OCI-LY7 (cell line): ENCODE measurements around the gene RAB11FIP4. TPM values are rescaled to one million over a fixed set of nuclear protein-coding genes. Genes with fewer than 3 reads are reported as not detected.

Source experiments
- BruUV-seq: library from RNA; stranded (reverse); fragments of 400-500 nt; replicated peaks from 2 replicates; lab custom pipeline; 2021; lab: Mats Ljungman, UMichigan
- CTCF ChIA-PET: fragments of 300-600 bp; sonication (Branson Sonifier 250); formaldehyde crosslinking; loops from one replicate; lab custom pipeline; 2022; ENCODE audit warnings: antibody characterized with exemption; ENCODE audit not compliant: unreplicated experiment; lab: Charles Lee
- POLR2A ChIA-PET: fragments of 300-600 bp; sonication (Branson Sonifier 250); formaldehyde crosslinking; loops from one replicate; lab custom pipeline; 2022; ENCODE audit warnings: antibody characterized with exemption; lab: Charles Lee
- DNase-seq: peaks from one replicate; pipeline ENCODE4 v3.0.0-alpha.2; 2015; ENCODE audit warnings: low spot score
- H2AFZ ChIP-seq: fragments of 200-600 bp; sonication (generic), shearing (Covaris generic); 2 replicates; pipeline ENCODE4 v1.6.1; 2014; ENCODE audit warnings: mild to moderate bottlenecking, antibody characterized with exemption, low read length, moderate library complexity
- H3K27ac ChIP-seq: fragments of 200-600 bp; sonication (generic); 2 replicates; pipeline ENCODE4 v1.5.1; 2014; ENCODE audit warnings: mixed run types, low read depth, mild to moderate bottlenecking, moderate library complexity, low read length, inconsistent platforms; ENCODE audit not compliant: poor library complexity, severe bottlenecking
- H3K36me3 ChIP-seq: fragments of 200-600 bp; sonication (generic); 2 replicates; pipeline ENCODE4 v1.6.1; 2014; ENCODE audit warnings: mild to moderate bottlenecking, antibody characterized with exemption, low read length, moderate library complexity, mixed read lengths; ENCODE audit not compliant: insufficient read depth
- H3K4me1 ChIP-seq: fragments of 200-600 bp; sonication (generic); 2 replicates; pipeline ENCODE4 v1.5.1; 2014; ENCODE audit warnings: mild to moderate bottlenecking, low read length; ENCODE audit not compliant: insufficient read depth, poor library complexity, severe bottlenecking
- H3K4me2 ChIP-seq: fragments of 200-600 bp; sonication (generic); 2 replicates; pipeline ENCODE4 v1.6.1; 2014; ENCODE audit warnings: mild to moderate bottlenecking, low read length
- H3K4me3 ChIP-seq: fragments of 200-600 bp; sonication (generic); 2 replicates; pipeline ENCODE4 v1.5.1; 2014; ENCODE audit warnings: mild to moderate bottlenecking, low read depth, low read length; ENCODE audit not compliant: poor library complexity, severe bottlenecking
- H3K79me2 ChIP-seq: fragments of 200-600 bp; sonication (generic); 2 replicates; pipeline ENCODE4 v1.6.1; 2016; ENCODE audit warnings: low read depth, mild to moderate bottlenecking, low read length, moderate library complexity, mixed read lengths; ENCODE audit not compliant: insufficient read depth
- H3K9me2 ChIP-seq: fragments of 200-600 bp; sonication (generic); 2 replicates; pipeline ENCODE4 v1.6.1; 2016; ENCODE audit warnings: mild to moderate bottlenecking, low read length, mixed read lengths; ENCODE audit not compliant: insufficient read depth
- H3K9me3 ChIP-seq: fragments of 200-600 bp; sonication (generic); 2 replicates; pipeline ENCODE4 v1.6.1; 2014; ENCODE audit warnings: mild to moderate bottlenecking, mixed run types, low read length, mixed read lengths
- H4K20me1 ChIP-seq: fragments of 200-600 bp; sonication (generic); 2 replicates; pipeline ENCODE4 v1.6.1; 2014; ENCODE audit warnings: mild to moderate bottlenecking, antibody characterized with exemption, low read length, moderate library complexity, mixed read lengths; ENCODE audit not compliant: insufficient read depth
- EZH2phosphoT487 ChIP-seq: fragments of 200-600 bp; sonication (generic); IDR thresholded peaks from 2 replicates; pipeline ENCODE4 v1.6.1; 2018; ENCODE audit warnings: low read depth, borderline replicate concordance, mild to moderate bottlenecking, mixed run types, antibody characterized with exemption, low read length, moderate library complexity, mixed read lengths
- intact Hi-C: fragments of 100-400 bp; cut with micrococcal nuclease; formaldehyde crosslinking; loops from one replicate; pipeline ENCODE4 v1.10.0; 2022; ENCODE audit not compliant: unreplicated experiment
- total RNA-seq, 2 experiments: library from RNA; depleted of rRNA in 1 of 2; stranded (reverse); fragments of >200 nt in 1 of 2; shearing (Covaris generic) in 1 of 2; gene quantifications; 2 replicates each; pipeline ENCODE4 v1.2.3, GENCODE V29; 2014 to 2022
- TF ChIP-seq, protein P1 (sequence below): fragments of 200-600 bp; sonication (generic); conservative IDR thresholded peaks from 2 replicates; pipeline ENCODE4 v1.5.1; 2014; ENCODE audit warnings: mild to moderate bottlenecking, antibody characterized with exemption, low read length, moderate library complexity, mixed read lengths

RAB11FIP4 gene
- total RNA-seq, 2 experiments from 2014 or later, result 5.8 to 15.0 TPM

DNA sequence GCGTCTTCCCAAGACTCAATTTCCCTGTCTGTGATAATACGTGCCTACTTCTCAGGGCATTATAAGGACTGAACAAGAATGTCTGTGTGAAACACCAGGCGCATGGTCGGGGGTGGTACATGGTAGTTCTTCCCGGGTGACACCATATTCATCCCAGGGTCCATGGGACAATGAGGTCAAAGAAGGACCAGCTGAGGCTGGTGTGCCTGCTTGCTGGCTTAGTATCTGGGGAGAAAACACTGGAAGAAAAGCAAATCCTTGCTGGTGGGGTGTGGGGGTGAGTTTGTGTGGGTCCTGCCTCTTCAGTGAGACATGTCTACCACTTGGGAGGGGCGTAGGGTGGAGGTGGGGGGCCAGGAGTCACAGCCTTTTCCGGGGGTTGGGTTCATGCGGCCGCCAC, 174.2 kb downstream of the RAB11FIP4 start:
- ChIA-PET POLR2A (no interaction called here), CTCF (no interaction called here)
- DNase-seq, result no peak
- Histone ChIP-seq H3K79me2 (no peaks in the 10 kb centered on the region), H3K4me1 (peaks cover 19% of the 10 kb centered on the region), H3K36me3 (no peaks in the 10 kb centered on the region), H4K20me1 (no peaks in the 10 kb centered on the region), H3K9me3 (no peaks in the 10 kb centered on the region), H2AFZ (no peak overlapping the region), H3K27ac (no peak overlapping the region), H3K4me2 (no peak overlapping the region), H3K4me3 (no peak overlapping the region), H3K9me2 (no peaks in the 10 kb centered on the region)
- no TSS peak for BruUV-seq
- no peak for TF ChIP-seq EZH2phosphoT487
- TF ChIP-seq, protein P1, sequence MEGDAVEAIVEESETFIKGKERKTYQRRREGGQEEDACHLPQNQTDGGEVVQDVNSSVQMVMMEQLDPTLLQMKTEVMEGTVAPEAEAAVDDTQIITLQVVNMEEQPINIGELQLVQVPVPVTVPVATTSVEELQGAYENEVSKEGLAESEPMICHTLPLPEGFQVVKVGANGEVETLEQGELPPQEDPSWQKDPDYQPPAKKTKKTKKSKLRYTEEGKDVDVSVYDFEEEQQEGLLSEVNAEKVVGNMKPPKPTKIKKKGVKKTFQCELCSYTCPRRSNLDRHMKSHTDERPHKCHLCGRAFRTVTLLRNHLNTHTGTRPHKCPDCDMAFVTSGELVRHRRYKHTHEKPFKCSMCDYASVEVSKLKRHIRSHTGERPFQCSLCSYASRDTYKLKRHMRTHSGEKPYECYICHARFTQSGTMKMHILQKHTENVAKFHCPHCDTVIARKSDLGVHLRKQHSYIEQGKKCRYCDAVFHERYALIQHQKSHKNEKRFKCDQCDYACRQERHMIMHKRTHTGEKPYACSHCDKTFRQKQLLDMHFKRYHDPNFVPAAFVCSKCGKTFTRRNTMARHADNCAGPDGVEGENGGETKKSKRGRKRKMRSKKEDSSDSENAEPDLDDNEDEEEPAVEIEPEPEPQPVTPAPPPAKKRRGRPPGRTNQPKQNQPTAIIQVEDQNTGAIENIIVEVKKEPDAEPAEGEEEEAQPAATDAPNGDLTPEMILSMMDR, result no peak
- intact Hi-C loops, result no loop called here

DNA sequence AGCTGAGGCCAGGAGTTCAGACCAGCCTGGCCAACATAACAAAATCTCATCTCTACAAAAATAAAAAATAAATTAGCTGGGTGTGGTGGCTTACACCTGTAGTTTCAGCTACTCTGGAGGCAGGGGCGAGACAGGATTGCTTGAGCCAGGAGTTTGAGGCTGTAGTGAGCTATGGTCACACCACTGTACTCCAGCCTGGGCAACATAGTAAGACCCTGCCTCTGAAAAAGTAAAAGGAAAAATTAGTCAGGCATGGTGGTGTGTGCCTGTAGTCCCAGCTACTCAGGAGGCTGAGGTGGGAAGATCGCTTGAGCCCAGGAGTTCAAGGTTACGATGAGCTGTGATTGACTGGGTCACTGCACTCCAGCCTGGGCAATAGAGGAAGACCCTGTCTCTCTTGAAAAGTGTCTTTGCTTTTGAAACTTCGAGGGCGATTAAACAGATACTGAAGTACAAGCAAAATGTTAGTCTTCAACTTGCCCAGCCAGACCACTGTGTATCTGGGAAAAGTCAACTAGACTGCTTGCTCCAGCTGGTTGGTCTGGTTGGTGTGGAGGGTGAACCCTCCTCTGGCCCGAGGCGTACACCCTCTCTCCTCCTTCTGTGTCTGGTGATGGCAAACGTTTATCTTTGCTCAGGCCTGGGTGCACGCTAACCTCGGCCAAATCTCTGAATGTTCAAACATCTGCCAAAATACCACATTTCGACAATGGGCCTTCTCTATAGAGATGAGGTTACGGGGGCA, 174.9 kb downstream of the RAB11FIP4 start:
- no peaks in the 10 kb centered on the region for H3K79me2 ChIP-seq
- no TSS peak for BruUV-seq
- ChIA-PET POLR2A (interaction anchor here (0.6 kb wide), 1 partner anchor 14 kb away, joined by 4 read pairs; no protein-coding TSS in a partner anchor), CTCF (no interaction called here)
- H3K9me3 ChIP-seq, result no peaks in the 10 kb centered on the region
- no peak overlapping the region for H3K27ac ChIP-seq
- H4K20me1 ChIP-seq, result no peaks in the 10 kb centered on the region
- TF ChIP-seq, protein P1, result no peak
- TF ChIP-seq EZH2phosphoT487, result no peak
- DNase-seq, result no peak
- H3K4me3 ChIP-seq, result no peak overlapping the region
- no peaks in the 10 kb centered on the region for H3K36me3 ChIP-seq
- H3K9me2 ChIP-seq, result no peaks in the 10 kb centered on the region
- peaks cover 11% of the 10 kb centered on the region for H3K4me1 ChIP-seq
- intact Hi-C loops, result no loop called here
- H3K4me2 ChIP-seq, result no peak overlapping the region
- no peak overlapping the region for H2AFZ ChIP-seq

DNA sequence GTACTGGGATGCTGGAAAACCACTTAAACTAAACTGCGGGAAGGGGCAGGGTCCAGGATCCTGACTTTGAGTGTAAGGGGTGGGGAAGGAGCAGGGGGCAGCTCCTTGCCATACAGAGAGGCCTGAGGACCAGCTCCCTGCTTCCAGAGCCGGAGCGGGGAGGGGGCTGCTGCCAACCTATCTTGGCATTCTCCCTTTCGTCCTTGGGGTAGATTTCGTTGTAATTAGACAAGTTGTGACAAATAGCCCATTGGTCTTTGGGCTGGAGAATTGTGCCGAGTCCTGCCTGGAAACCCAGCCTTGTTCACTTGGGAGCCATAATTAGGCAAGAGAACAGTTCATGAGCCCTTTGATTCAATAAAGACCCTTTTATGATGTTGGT, 175.5 kb downstream of the RAB11FIP4 start:
- H3K9me3 ChIP-seq, result no peaks in the 10 kb centered on the region
- peaks cover 6% of the 10 kb centered on the region for H3K4me1 ChIP-seq
- no TSS peak for BruUV-seq
- H3K27ac ChIP-seq, result no peak overlapping the region
- H3K36me3 ChIP-seq, result no peaks in the 10 kb centered on the region
- intact Hi-C loops, result no loop called here
- ChIA-PET POLR2A (interaction anchor here (0.6 kb wide), 1 partner anchor 13 kb away, joined by 4 read pairs; no protein-coding TSS in a partner anchor), CTCF (no interaction called here)
- no peak for DNase-seq
- H3K4me2 ChIP-seq, result no peak overlapping the region
- no peak overlapping the region for H3K4me3 ChIP-seq
- H2AFZ ChIP-seq, result no peak overlapping the region
- no peaks in the 10 kb centered on the region for H4K20me1 ChIP-seq
- no peaks in the 10 kb centered on the region for H3K79me2 ChIP-seq
- TF ChIP-seq, protein P1, result no peak
- no peak for TF ChIP-seq EZH2phosphoT487
- H3K9me2 ChIP-seq, result no peaks in the 10 kb centered on the region
